Lung (tissue), 12 donors: ENCODE results near the gene TBCCD1. TPM values are rescaled to one million over a fixed set of nuclear protein-coding genes. Genes with fewer than 3 reads are reported as not detected.
"Not testable (repeated sequence)": the region's sequence is repeated elsewhere in the genome, so short reads cannot be mapped to it uniquely, and the experiment has no call there.

ENCODE experiments used
- ATAC-seq: fragments of 200-7000 bp; cut with Tn5 transposase; one replicate; pipeline ENCODE4 v1.9.1; 2020; ENCODE audit warnings: moderate number of reproducible peaks; ENCODE audit not compliant: insufficient read depth, low FRiP score
- DNase-seq, 3 donors: peaks; one replicate each; pipeline ENCODE4 v3.0.0-alpha.2; 2013 to 2017
- H3K27ac ChIP-seq, 2 donors: one replicate each; pipeline ENCODE4 v1.5.1; 2013; ENCODE audit warnings: mild to moderate bottlenecking in 2 of 2, moderate library complexity in 2 of 2, control low read depth in 1 of 2, inconsistent platforms in 1 of 2, low read depth in 1 of 2, low read length in 1 of 2
- H3K27me3 ChIP-seq, 3 donors: one replicate each; pipeline ENCODE4 v1.5.1; 2013; ENCODE audit warnings: low read length in 2 of 3; ENCODE audit not compliant: control insufficient read depth in 3 of 3, insufficient read depth in 3 of 3
- H3K36me3 ChIP-seq, 4 donors: one replicate each; pipeline ENCODE4 v1.5.1; 2013; ENCODE audit warnings: low read length in 4 of 4, mild to moderate bottlenecking in 1 of 4, moderate library complexity in 1 of 4; ENCODE audit not compliant: control insufficient read depth in 4 of 4, insufficient read depth in 4 of 4
- H3K4me1 ChIP-seq, 5 donors: one replicate each; pipeline ENCODE4 v1.5.1; 2013; ENCODE audit warnings: low read length in 5 of 5, mild to moderate bottlenecking in 2 of 5, moderate library complexity in 1 of 5; ENCODE audit not compliant: control insufficient read depth in 5 of 5, insufficient read depth in 5 of 5
- H3K4me3 ChIP-seq: one replicate; pipeline ENCODE4 v1.5.1; 2013; ENCODE audit warnings: mild to moderate bottlenecking, control low read depth, moderate library complexity
- H3K9ac ChIP-seq, 2 donors: one replicate each; pipeline ENCODE4 v1.5.1; 2013; ENCODE audit warnings: low read length in 2 of 2, control low read depth in 1 of 2; ENCODE audit not compliant: insufficient read depth in 1 of 2
- H3K9me3 ChIP-seq, 4 donors: one replicate each; pipeline ENCODE4 v1.5.1; 2013; ENCODE audit warnings: low read length in 3 of 4, mild to moderate bottlenecking in 1 of 4, moderate library complexity in 1 of 4; ENCODE audit not compliant: control insufficient read depth in 4 of 4, insufficient read depth in 3 of 4
- WGBS, 2 donors: extraction: QIAGEN DNeasy Blood & Tissue Kit; methylation state at CpG; one replicate each; pipeline ENCODE4 v1.1.7; 2013; 5-methylcytosine and 5-hydroxymethylcytosine counted together
- polyA plus RNA-seq, 2 donors: library from polyadenylated mRNA; stranded (reverse); fragments of 200-250 nt; gene quantifications; one replicate each; pipeline ENCODE4 v1.2.1, GENCODE V29; 2013
- total RNA-seq, 2 donors: library from RNA; depleted of rRNA in 1 of 2; stranded (reverse); fragments of >200 nt in 1 of 2; gene quantifications; one replicate each; pipeline ENCODE4 v1.2.1, GENCODE V29; 2014 to 2021
- TF ChIP-seq, protein P1 (sequence below): IDR thresholded peaks from 2 replicates; pipeline ENCODE4 v1.5.1; 2012; ENCODE audit warnings: mild to moderate bottlenecking; ENCODE audit errors: control extremely low read depth, extremely low read depth
- donor health status: control.
- donor health status: control.
- donor health status: Bipolar disorder and iron deficiency.
- donor health status: healthy.
- donor health status: DM: yes; HTN: yes; CAD: no.

Gene TBCCD1
- total and polyA plus RNA-seq, 4 donors = 3.2 to 17.3 (median 7.5) TPM

DNA sequence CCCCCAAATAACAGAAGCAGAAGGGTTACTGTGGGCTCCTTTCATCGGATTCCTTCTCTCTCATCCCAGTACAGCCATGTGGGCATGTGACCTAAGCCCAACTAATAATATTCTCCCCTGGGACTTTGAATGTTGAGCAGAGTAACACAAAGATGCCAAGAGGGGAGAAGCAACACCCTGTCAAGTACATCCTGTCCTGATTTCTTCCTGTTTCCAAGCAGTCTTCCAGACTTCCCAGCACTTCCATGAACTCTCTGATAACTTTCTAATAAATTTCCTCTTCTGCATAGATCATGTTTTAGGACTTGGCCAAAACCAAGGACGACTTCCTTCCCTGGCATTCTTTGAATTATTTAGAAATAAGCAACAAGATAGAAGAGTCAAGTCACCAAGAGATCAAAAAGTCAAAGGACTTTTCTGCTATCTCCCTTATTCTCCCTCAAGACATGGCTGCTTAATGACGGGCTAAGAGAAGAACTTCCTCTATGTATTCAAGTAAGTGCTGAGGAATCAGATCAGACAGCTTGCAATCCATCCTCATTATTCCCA, 60.9 kb downstream of the TBCCD1 start:
- Histone ChIP-seq H3K4me1 (peaks cover 0 to 4% (median 0%) of the 10 kb centered on the region in 5 donors), H3K27ac (no peak overlapping the region), H3K9ac (no peak overlapping the region), H3K4me3 (no peak overlapping the region), H3K27me3 (no peaks in the 10 kb centered on the region), H3K9me3 (no peaks in the 10 kb centered on the region), H3K36me3 (no peaks in the 10 kb centered on the region)
- 47 to 78% methylated on average over 3 of the region's 3 CpGs for WGBS, 2 donors
- TF ChIP-seq, protein P1, sequence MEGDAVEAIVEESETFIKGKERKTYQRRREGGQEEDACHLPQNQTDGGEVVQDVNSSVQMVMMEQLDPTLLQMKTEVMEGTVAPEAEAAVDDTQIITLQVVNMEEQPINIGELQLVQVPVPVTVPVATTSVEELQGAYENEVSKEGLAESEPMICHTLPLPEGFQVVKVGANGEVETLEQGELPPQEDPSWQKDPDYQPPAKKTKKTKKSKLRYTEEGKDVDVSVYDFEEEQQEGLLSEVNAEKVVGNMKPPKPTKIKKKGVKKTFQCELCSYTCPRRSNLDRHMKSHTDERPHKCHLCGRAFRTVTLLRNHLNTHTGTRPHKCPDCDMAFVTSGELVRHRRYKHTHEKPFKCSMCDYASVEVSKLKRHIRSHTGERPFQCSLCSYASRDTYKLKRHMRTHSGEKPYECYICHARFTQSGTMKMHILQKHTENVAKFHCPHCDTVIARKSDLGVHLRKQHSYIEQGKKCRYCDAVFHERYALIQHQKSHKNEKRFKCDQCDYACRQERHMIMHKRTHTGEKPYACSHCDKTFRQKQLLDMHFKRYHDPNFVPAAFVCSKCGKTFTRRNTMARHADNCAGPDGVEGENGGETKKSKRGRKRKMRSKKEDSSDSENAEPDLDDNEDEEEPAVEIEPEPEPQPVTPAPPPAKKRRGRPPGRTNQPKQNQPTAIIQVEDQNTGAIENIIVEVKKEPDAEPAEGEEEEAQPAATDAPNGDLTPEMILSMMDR = no peak
- no peak for ATAC-seq
- DNase-seq = no peak

DNA sequence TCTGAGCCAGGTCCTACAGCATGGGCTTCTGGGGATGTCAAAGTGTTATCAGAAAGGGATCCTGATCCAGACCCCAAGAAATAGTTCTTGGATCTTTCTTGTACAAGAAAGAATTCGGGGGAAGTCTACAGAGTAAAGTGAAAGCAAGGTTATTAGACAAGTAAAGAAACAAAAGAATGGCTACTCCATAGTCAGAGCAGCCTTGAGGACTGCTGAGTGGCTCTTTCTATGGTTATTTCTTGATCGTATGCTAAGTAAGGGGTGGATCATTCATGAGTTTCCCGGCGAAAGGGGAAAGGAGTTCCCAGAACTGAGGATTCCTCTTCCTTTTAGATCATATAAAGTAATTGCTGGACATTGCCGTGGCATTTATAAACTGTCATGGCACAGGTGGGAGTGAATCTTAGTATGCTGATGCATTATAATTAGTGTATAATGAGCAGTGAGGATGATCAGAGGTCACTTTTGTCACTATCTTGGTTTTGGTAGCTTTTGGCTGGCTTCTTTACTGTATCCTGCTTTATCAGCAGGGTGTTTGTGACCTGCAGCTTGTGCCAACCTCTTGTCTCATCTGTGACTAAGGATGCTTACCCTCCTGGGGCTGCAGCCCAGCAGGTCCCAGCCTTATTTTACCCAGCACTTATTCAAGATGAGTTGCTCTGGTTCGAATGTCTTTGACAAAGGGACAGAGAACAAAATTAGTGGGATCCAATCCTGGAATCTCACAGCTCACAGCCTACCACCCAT, 64.0 kb downstream of the TBCCD1 start:
- TF ChIP-seq, protein P1 = no peak
- no peaks in the 10 kb centered on the region for H3K9me3 ChIP-seq
- no peak overlapping the region for H3K4me3 ChIP-seq
- H3K27ac ChIP-seq = no peak overlapping the region
- H3K36me3 ChIP-seq = no peaks in the 10 kb centered on the region
- H3K27me3 ChIP-seq = no peaks in the 10 kb centered on the region
- H3K9ac ChIP-seq = peak overlapping the region in 1 of 2 donors; percentile 19
- 60 to 65% methylated on average over 6 of the region's 6 CpGs for whole genome bisulfite sequencing, 2 donors
- DNase-seq (no peak), ATAC-seq (no peak)
- H3K4me1 ChIP-seq = peaks cover 0 to 4% (median 0%) of the 10 kb centered on the region in 5 donors

DNA sequence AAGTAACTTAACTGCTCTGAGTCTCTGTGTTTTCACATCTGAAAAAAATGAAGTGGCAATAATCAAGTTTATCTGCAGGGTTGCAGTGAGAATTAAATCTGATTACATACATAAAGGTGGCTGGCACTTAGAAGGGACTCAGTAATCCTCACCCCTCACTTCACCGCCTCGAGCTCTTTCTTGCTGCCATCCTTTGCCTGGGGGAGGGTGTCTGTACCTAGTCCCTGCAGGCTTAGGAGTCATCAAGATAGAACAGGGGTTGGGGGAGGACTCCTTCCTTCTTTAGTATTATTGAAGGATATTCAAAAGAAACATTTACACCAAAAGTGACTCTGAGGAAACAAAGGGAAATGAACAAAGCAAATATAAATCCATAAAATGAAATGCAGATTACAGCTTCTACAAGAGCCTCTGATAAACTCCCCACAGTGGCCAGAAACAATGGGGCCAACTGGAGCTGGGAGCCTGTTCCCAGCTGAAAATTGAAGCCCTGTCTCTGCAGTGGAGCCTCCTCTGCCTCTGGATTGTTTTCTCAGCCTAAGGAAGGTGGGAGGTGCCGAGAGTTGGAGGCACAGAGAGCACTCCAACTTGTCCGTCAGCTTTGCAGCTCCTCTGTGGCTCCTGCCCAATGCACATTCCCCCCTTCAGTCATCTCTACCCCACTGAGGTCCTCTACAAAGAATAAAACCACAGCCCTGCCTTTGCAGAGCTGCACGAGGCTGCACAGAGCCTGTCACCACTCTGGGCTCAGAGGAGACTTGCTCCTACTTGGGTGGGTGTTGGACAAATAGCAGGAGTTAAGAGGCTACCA, 64.8 kb downstream of the TBCCD1 start:
- H3K4me3 ChIP-seq = no peak overlapping the region
- no peaks in the 10 kb centered on the region for H3K27me3 ChIP-seq
- H3K4me1 ChIP-seq = peaks cover 0 to 4% (median 0%) of the 10 kb centered on the region in 5 donors
- TF ChIP-seq, protein P1 = no peak
- H3K36me3 ChIP-seq = no peaks in the 10 kb centered on the region
- peaks cover 0 to 3% (median 0%) of the 10 kb centered on the region in 4 donors for H3K9me3 ChIP-seq
- ATAC-seq (no peak), DNase-seq (peak in 1 of 3 donors; percentile 35)
- H3K9ac ChIP-seq = no peak overlapping the region
- WGBS, 2 donors = 49 to 58% methylated on average over 5 of the region's 5 CpGs
- H3K27ac ChIP-seq = no peak overlapping the region

DNA sequence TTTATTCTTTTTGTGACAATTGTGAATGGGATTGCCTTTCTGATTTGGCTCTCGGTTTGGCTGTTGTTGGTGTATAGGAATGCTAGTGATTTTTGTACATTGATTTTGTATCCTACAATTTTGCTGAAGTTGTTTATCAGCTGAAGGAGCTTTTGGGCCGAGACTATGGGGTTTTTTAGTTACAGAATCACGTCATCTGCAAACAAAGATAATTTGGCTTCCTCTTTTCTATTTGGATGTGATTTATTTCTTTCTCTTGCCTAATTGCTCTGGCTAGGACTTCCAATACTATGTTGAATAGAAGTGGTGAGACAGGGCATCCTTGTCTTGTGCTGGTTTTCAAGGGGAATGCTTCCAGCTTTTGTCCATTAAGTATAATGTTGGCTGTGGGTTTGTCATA, 67.2 kb downstream of the TBCCD1 start:
- not testable (repeated sequence) for H3K36me3 ChIP-seq, H3K27me3 ChIP-seq, H3K27ac ChIP-seq, ATAC-seq, DNase-seq, H3K4me1 ChIP-seq, H3K9ac ChIP-seq, H3K9me3 ChIP-seq, H3K4me3 ChIP-seq
- WGBS, 2 donors = 56 to 70% methylated on average over 3 of the region's 3 CpGs

DNA sequence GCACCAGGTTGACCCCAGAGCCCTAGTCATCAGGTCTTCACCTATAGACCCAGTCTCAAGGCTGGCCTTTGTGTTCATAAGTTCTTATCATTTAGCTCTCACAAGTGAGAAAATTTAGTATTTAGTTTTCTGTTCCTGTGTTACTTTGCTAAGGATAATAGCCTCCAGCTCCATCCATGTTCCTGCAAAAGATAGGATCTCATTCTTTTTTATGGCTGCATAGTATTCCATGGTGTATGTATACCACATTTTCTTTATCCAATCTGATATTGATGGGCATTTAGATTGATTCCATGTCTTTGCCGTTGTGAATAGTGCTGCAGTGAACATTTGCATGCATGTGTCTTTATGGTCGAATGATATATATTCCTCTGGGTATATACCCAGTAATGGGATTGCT, 69.1 kb downstream of the TBCCD1 start:
- not testable (repeated sequence) for H3K36me3 ChIP-seq, H3K9ac ChIP-seq, DNase-seq, H3K4me3 ChIP-seq, ATAC-seq, H3K27me3 ChIP-seq, H3K4me1 ChIP-seq, H3K9me3 ChIP-seq, H3K27ac ChIP-seq
- 97 to 99% methylated on average over 2 of the region's 2 CpGs for WGBS, 2 donors
